HCT116 (cell line): ENCODE results near the gene CCDC91. TPM values are rescaled to one million over a fixed set of nuclear protein-coding genes. Genes with fewer than 3 reads are reported as not detected.

Source experiments
- ATAC-seq: fragments of 200-7000 bp; cut with Tn5 transposase; 2 replicates; pipeline ENCODE4 v1.9.1; 2020; ENCODE audit warnings: mild to moderate bottlenecking, moderate library complexity
- BruUV-seq: library from RNA; stranded (reverse); fragments of 400-500 nt; replicated peaks from 2 replicates; lab custom pipeline; 2021; lab: Mats Ljungman, UMichigan
- CTCF ChIA-PET: fragments of 300-600 bp; sonication (Branson Sonifier 250); formaldehyde crosslinking; loops from one replicate; lab custom pipeline; 2021; ENCODE audit warnings: antibody characterized with exemption; lab: Charles Lee
- POLR2A ChIA-PET: fragments of 300-600, 350-600 bp; sonication (Branson Sonifier 250); formaldehyde crosslinking; loops from one replicate; lab custom pipeline; 2021; ENCODE audit warnings: antibody characterized with exemption; lab: Charles Lee
- RAD21 ChIA-PET, 2 experiments: fragments of 300-600 bp; sonication (Branson Sonifier 250); formaldehyde crosslinking; loops; one replicate each; lab custom pipeline; 2023; ENCODE audit warnings: low total read pairs in 2 of 2; ENCODE audit not compliant: uncharacterized antibody in 2 of 2, unreplicated experiment in 2 of 2, low non-redundant PET in 1 of 2; lab: Charles Lee
- DNase-seq: peaks from one replicate; pipeline ENCODE4 v3.0.0-alpha.2; 2010; ENCODE audit warnings: low read depth, low spot score
- H2AFZ ChIP-seq: fragments of 200-600 bp; shearing (Covaris generic), sonication (generic); 2 replicates; pipeline ENCODE4 v1.6.1; 2017; ENCODE audit warnings: low read depth, mixed run types, mixed read lengths, antibody characterized with exemption, low read length; ENCODE audit not compliant: poor library complexity, severe bottlenecking
- H3K27ac ChIP-seq: 2 replicates; pipeline ENCODE4 v1.5.1; 2012; ENCODE audit warnings: low read depth, low read length
- H3K27me3 ChIP-seq: fragments of 200-600 bp; sonication (generic); 2 replicates; pipeline ENCODE4 v1.6.1; 2016; ENCODE audit warnings: mixed run types, low read length, mixed read lengths; ENCODE audit not compliant: insufficient read depth
- H3K36me3 ChIP-seq, 2 experiments: fragments of 200-500 bp in 1 of 2; fragments of 200-600 bp in 1 of 2; sonication (Bioruptor generic) in 1 of 2; sonication (generic) in 1 of 2; 2 replicates each; pipeline versions ENCODE4 v1.5.1 to v1.6.1; 2014 to 2016; ENCODE audit warnings: low read length in 2 of 2, inconsistent platforms in 1 of 2, mixed read lengths in 1 of 2, mixed run types in 1 of 2; ENCODE audit not compliant: insufficient read depth in 2 of 2, control insufficient read depth in 1 of 2
- H3K4me1 ChIP-seq, 2 experiments: fragments of 200-600 bp in 1 of 2; sonication (generic) in 1 of 2; 2 replicates each; pipeline versions ENCODE4 v1.5.1 to v1.6.1; 2012 to 2017; ENCODE audit warnings: low read length in 2 of 2, inconsistent platforms in 1 of 2, mild to moderate bottlenecking in 1 of 2, mixed read lengths in 1 of 2, mixed run types in 1 of 2, moderate library complexity in 1 of 2; ENCODE audit not compliant: insufficient read depth in 2 of 2, control insufficient read depth in 1 of 2
- H3K4me2 ChIP-seq: fragments of 200-600 bp; sonication (generic); 2 replicates; pipeline ENCODE4 v1.6.1; 2017; ENCODE audit warnings: mixed run types, low read length, mixed read lengths
- H3K4me3 ChIP-seq, 2 experiments: fragments of 200-600 bp in 1 of 2; sonication (generic) in 1 of 2; replicated peaks in 1 of 2; 2 replicates each; pipeline ENCODE4 v1.5.1; 2011 to 2016; ENCODE audit warnings: low read length in 2 of 2, control low read depth in 1 of 2, low read depth in 1 of 2, mild to moderate bottlenecking in 1 of 2, mixed read lengths in 1 of 2, mixed run types in 1 of 2
- H3K79me2 ChIP-seq: fragments of 200-600 bp; sonication (generic); 2 replicates; pipeline ENCODE4 v1.6.1; 2017; ENCODE audit warnings: mild to moderate bottlenecking, mixed run types, low read length, moderate library complexity, mixed read lengths; ENCODE audit not compliant: insufficient read depth
- H3K9ac ChIP-seq: fragments of 200-600 bp; sonication (generic); 2 replicates; pipeline ENCODE4 v1.6.1; 2016; ENCODE audit warnings: low read length, mixed read lengths
- H3K9me2 ChIP-seq: fragments of 200-600 bp; sonication (generic), shearing (Covaris generic); 2 replicates; pipeline ENCODE4 v1.6.1; 2017; ENCODE audit warnings: mixed run types, mild to moderate bottlenecking, moderate library complexity; ENCODE audit not compliant: insufficient read depth
- H3K9me3 ChIP-seq, 2 experiments: fragments of 200-500 bp in 1 of 2; fragments of 200-600 bp in 1 of 2; sonication (Bioruptor generic) in 1 of 2; sonication (generic) in 1 of 2; 2 replicates each; pipeline ENCODE4 v1.6.1; 2014 to 2017; ENCODE audit warnings: low read length in 2 of 2, mixed read lengths in 2 of 2, inconsistent platforms in 1 of 2, low read depth in 1 of 2, mild to moderate bottlenecking in 1 of 2, mixed run types in 1 of 2, moderate library complexity in 1 of 2; ENCODE audit not compliant: control insufficient read depth in 1 of 2, insufficient read depth in 1 of 2
- H4K20me1 ChIP-seq: fragments of 200-600 bp; sonication (generic), shearing (Covaris generic); 2 replicates; pipeline ENCODE4 v1.6.1; 2017; ENCODE audit warnings: mixed run types, mild to moderate bottlenecking, moderate library complexity; ENCODE audit not compliant: insufficient read depth
- CTCF ChIP-seq, 3 experiments: fragments of 200-600 bp in 1 of 3; sonication (generic) in 1 of 3; IDR thresholded peaks in 2 of 3; conservative IDR thresholded peaks in 1 of 3; 2 replicates each; pipeline ENCODE4 v1.5.1; 2012 to 2017; ENCODE audit warnings: low read depth in 2 of 3, low read length in 2 of 3, antibody characterized with exemption in 1 of 3, borderline replicate concordance in 1 of 3, control low read depth in 1 of 3, mild to moderate bottlenecking in 1 of 3, mixed read lengths in 1 of 3, mixed run types in 1 of 3, moderate library complexity in 1 of 3; ENCODE audit not compliant: insufficient read depth in 1 of 3
- EGR1 ChIP-seq: IDR thresholded peaks from 2 replicates; pipeline ENCODE4 v1.6.1; 2012; ENCODE audit warnings: low read depth
- ELF1 ChIP-seq: IDR thresholded peaks from 2 replicates; pipeline ENCODE4 v1.6.1; 2012; ENCODE audit warnings: low read depth, borderline replicate concordance
- EZH2 ChIP-seq: fragments of 200-600 bp; sonication (generic); IDR thresholded peaks from 2 replicates; pipeline ENCODE4 v1.6.1; 2017; ENCODE audit warnings: antibody characterized with exemption, mixed run types
- FOSL1 ChIP-seq: IDR thresholded peaks from 2 replicates; pipeline ENCODE4 v1.6.1; 2012; ENCODE audit warnings: low read depth
- JUND ChIP-seq: IDR thresholded peaks from 2 replicates; pipeline ENCODE4 v1.6.1; 2012
- MAX ChIP-seq: IDR thresholded peaks from 2 replicates; pipeline ENCODE4 v1.6.1; 2012
- POLR2A ChIP-seq: IDR thresholded peaks from 2 replicates; pipeline ENCODE4 v1.7.0; 2011; ENCODE audit warnings: borderline replicate concordance; ENCODE audit not compliant: insufficient read depth, insufficient read length; ENCODE audit errors: extremely low read depth
- POLR2AphosphoS5 ChIP-seq: IDR thresholded peaks from 2 replicates; pipeline ENCODE4 v1.6.1; 2011; ENCODE audit warnings: mild to moderate bottlenecking, low read depth, low read length, moderate library complexity
- RAD21 ChIP-seq: IDR thresholded peaks from 2 replicates; pipeline ENCODE4 v1.6.1; 2012; ENCODE audit warnings: low read depth, mild to moderate bottlenecking
- SP1 ChIP-seq: IDR thresholded peaks from 2 replicates; pipeline ENCODE4 v1.6.1; 2012; ENCODE audit warnings: low read depth
- TCF7L2 ChIP-seq: IDR thresholded peaks from 2 replicates; pipeline ENCODE4 v1.7.0; 2011; ENCODE audit warnings: borderline replicate concordance, inconsistent platforms; ENCODE audit not compliant: insufficient read depth, insufficient read length; ENCODE audit errors: extremely low read depth
- YY1 ChIP-seq: IDR thresholded peaks from 2 replicates; pipeline ENCODE4 v1.6.1; 2011; ENCODE audit warnings: low read length, low read depth, moderate library complexity, mild to moderate bottlenecking; ENCODE audit not compliant: insufficient replicate concordance; ENCODE audit errors: extremely low read depth
- ZBTB33 ChIP-seq: IDR thresholded peaks from 2 replicates; pipeline ENCODE4 v1.6.1; 2011; ENCODE audit warnings: mild to moderate bottlenecking, low read length, moderate library complexity; ENCODE audit not compliant: insufficient replicate concordance; ENCODE audit errors: extremely low read depth
- ZFX ChIP-seq: fragments of 450-650 bp; IDR thresholded peaks from 2 replicates; pipeline ENCODE4 v1.6.1; 2017
- ZNF274 ChIP-seq: fragments of 200-500 bp; sonication (Bioruptor generic); IDR thresholded peaks from 2 replicates; pipeline ENCODE4 v1.6.1; 2014; ENCODE audit warnings: mild to moderate bottlenecking, low read depth, low read length, inconsistent platforms
- intact Hi-C: fragments of 100-400 bp; cut with micrococcal nuclease; formaldehyde crosslinking; loops from 2 replicates; pipeline ENCODE4 v1.10.0; 2022
- total RNA-seq: library from RNA; stranded (reverse); gene quantifications from one replicate; pipeline ENCODE4 v1.2.1, GENCODE V29; 2021; ENCODE audit not compliant: unreplicated experiment

CCDC91 gene
- total RNA-seq, 1 experiment from 2014 or later: 18.1 TPM

GRCh38 chr12:28172434-28173030 lies 17.7 kb upstream of the CCDC91 start:
- Histone ChIP-seq H3K4me1 (no peaks in the 10 kb centered on the region), H3K9me2 (no peaks in the 10 kb centered on the region), H3K4me3 (no peak overlapping the region), H3K9ac (no peak overlapping the region), H3K36me3 (no peaks in the 10 kb centered on the region), H3K27ac (no peak overlapping the region), H3K27me3 (no peaks in the 10 kb centered on the region), H3K9me3 (no peaks in the 10 kb centered on the region)
- CTCF ChIA-PET: interaction anchor here (1.2 to 1.9 kb wide), 4 partner anchors 12 to 440 kb away, joined by 3 to 9 read pairs (median 4); no protein-coding TSS in a partner anchor
- RAD21 ChIA-PET: no interaction called here
- no TSS peak for BruUV-seq
- peak; percentile 93 for ATAC-seq
- no peak for TF ChIP-seq SP1
- no peak for TF ChIP-seq FOSL1
- TF ChIP-seq EZH2: no peak
- TF ChIP-seq CTCF (IDR thresholded peaks at IDR 0.05 in 2 of 3, conservative IDR thresholded peaks at IDR 0.05 in 1 of 3; ENCODE audit: borderline replicate concordance in 1 of 3, insufficient read depth in 1 of 3, low read depth in 2 of 3, low read length in 2 of 3): peak; percentile 53 to 73 (median 72); a peak in 5 of 6 replicates
- TF ChIP-seq ZNF274: no peak
- no peak for TF ChIP-seq MAX
- TF ChIP-seq POLR2AphosphoS5: no peak
- no peak for TF ChIP-seq ELF1
- no peak for TF ChIP-seq ZBTB33
- no peak for TF ChIP-seq EGR1
- no peak for TF ChIP-seq TCF7L2
- TF ChIP-seq JUND: no peak
- TF ChIP-seq RAD21: peak; percentile 72
- TF ChIP-seq ZFX: no peak
- TF ChIP-seq POLR2A: no peak
- no peak for TF ChIP-seq YY1
- TF ChIP-seq, all 23 proteins: peak for 2
- Histone ChIP-seq H3K79me2 (no peaks in the 10 kb centered on the region), H2AFZ (no peak overlapping the region), H3K4me2 (no peak overlapping the region), H4K20me1 (no peaks in the 10 kb centered on the region)
- intact Hi-C loops: loop anchor here (1.0 to 10.0 kb wide), 4 partner anchors 208 to 700 kb away; no protein-coding TSS in a partner anchor
- DNase-seq: peak; percentile 36
- POLR2A ChIA-PET: no interaction called here
